HL-60 (cell line): ENCODE measurements around the gene SPATA3.

Source experiments
- DNase-seq, 2 experiments: peaks; one replicate each; pipeline ENCODE4 v3.0.0-alpha.2; 2010 to 2020; ENCODE audit warnings: low read depth in 1 of 2, low spot score in 1 of 2
- H3K27ac ChIP-seq: fragments of 250-450 bp; sonication (Bioruptor Pico); replicated peaks from 2 replicates; pipeline ENCODE4 v1.5.1; 2020; ENCODE audit warnings: mild to moderate bottlenecking, moderate library complexity
- H3K27me3 ChIP-seq: fragments of 250-450 bp; sonication (Bioruptor Pico); 2 replicates; pipeline ENCODE4 v1.5.1; 2021; ENCODE audit warnings: mild to moderate bottlenecking, moderate library complexity; ENCODE audit not compliant: insufficient read depth, poor library complexity, severe bottlenecking
- H3K4me3 ChIP-seq: replicated peaks from 2 replicates; pipeline ENCODE4 v1.5.1; 2011; ENCODE audit warnings: mild to moderate bottlenecking, control low read depth, low read length; ENCODE audit not compliant: insufficient read depth
- GABPA ChIP-seq: IDR thresholded peaks from 2 replicates; pipeline ENCODE4 v1.6.1; 2012; ENCODE audit warnings: low read depth
- POLR2AphosphoS5 ChIP-seq: IDR thresholded peaks from 2 replicates; pipeline ENCODE4 v1.6.1; 2012; ENCODE audit warnings: low read depth
- SPI1 ChIP-seq: IDR thresholded peaks from 2 replicates; pipeline ENCODE4 v1.6.1; 2012; ENCODE audit warnings: low read depth, mild to moderate bottlenecking, borderline replicate concordance
- TF ChIP-seq, protein P1 (sequence below): IDR thresholded peaks from one replicate; pipeline ENCODE4 v1.5.1; 2011; ENCODE audit warnings: low read length, control low read depth, inconsistent platforms; ENCODE audit not compliant: insufficient read depth
- TF ChIP-seq, protein P2 (sequence below): IDR thresholded peaks from 2 replicates; pipeline ENCODE4 v1.6.1; 2012; ENCODE audit warnings: low read depth; ENCODE audit not compliant: insufficient replicate concordance

The SPATA3 gene

DNA sequence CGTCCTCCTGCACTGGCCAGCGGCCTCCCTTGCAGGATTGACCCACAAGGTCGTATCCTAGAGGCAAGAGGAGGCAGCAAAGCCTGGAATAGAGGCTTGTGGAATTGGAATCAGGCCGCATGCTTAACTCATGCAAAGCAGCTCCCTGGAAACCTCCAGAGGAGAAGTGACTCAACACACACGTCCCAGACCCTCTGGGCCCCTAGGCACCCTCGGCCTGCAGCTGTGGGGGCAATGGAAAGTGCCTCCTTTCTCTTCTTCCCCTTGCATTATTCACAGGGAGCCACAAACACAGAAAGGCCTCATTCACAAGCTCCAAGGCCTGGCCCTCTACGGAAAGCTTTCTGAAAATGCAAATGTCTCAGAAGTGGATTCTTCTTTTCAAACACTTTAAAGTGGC lies 19.6 kb downstream of the SPATA3 start:
- H3K4me3 ChIP-seq, result no peak overlapping the region
- no peak for DNase-seq
- H3K27ac ChIP-seq, result no peak overlapping the region
- no peaks in the 10 kb centered on the region for H3K27me3 ChIP-seq
- TF ChIP-seq GABPA (no peak), POLR2AphosphoS5 (no peak), SPI1 (no peak)
- TF ChIP-seq, protein P1, sequence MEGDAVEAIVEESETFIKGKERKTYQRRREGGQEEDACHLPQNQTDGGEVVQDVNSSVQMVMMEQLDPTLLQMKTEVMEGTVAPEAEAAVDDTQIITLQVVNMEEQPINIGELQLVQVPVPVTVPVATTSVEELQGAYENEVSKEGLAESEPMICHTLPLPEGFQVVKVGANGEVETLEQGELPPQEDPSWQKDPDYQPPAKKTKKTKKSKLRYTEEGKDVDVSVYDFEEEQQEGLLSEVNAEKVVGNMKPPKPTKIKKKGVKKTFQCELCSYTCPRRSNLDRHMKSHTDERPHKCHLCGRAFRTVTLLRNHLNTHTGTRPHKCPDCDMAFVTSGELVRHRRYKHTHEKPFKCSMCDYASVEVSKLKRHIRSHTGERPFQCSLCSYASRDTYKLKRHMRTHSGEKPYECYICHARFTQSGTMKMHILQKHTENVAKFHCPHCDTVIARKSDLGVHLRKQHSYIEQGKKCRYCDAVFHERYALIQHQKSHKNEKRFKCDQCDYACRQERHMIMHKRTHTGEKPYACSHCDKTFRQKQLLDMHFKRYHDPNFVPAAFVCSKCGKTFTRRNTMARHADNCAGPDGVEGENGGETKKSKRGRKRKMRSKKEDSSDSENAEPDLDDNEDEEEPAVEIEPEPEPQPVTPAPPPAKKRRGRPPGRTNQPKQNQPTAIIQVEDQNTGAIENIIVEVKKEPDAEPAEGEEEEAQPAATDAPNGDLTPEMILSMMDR, result no peak
- TF ChIP-seq, protein P2, sequence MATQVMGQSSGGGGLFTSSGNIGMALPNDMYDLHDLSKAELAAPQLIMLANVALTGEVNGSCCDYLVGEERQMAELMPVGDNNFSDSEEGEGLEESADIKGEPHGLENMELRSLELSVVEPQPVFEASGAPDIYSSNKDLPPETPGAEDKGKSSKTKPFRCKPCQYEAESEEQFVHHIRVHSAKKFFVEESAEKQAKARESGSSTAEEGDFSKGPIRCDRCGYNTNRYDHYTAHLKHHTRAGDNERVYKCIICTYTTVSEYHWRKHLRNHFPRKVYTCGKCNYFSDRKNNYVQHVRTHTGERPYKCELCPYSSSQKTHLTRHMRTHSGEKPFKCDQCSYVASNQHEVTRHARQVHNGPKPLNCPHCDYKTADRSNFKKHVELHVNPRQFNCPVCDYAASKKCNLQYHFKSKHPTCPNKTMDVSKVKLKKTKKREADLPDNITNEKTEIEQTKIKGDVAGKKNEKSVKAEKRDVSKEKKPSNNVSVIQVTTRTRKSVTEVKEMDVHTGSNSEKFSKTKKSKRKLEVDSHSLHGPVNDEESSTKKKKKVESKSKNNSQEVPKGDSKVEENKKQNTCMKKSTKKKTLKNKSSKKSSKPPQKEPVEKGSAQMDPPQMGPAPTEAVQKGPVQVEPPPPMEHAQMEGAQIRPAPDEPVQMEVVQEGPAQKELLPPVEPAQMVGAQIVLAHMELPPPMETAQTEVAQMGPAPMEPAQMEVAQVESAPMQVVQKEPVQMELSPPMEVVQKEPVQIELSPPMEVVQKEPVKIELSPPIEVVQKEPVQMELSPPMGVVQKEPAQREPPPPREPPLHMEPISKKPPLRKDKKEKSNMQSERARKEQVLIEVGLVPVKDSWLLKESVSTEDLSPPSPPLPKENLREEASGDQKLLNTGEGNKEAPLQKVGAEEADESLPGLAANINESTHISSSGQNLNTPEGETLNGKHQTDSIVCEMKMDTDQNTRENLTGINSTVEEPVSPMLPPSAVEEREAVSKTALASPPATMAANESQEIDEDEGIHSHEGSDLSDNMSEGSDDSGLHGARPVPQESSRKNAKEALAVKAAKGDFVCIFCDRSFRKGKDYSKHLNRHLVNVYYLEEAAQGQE, result no peak

DNA sequence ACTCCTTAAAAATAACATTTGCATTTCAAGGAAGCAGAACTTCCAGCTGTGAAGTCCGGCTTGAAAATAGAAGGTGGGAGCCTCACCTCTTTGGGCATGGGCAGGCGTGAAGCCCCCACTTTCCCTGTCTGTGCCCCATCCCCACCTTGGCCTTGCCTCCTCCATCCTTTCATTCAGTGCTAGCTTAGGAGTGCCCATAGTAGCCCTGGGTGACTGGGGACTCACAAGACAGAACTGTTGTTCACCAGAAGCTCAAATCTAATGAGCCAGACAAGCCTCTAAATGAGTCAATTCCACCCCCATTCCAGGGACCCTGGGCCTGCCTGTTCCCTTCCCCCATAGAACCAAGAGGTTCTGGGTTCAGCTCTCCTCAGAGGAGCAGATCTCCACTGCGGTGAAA lies 20.0 kb downstream of the SPATA3 start:
- Histone ChIP-seq H3K27me3 (no peaks in the 10 kb centered on the region), H3K4me3 (no peak overlapping the region), H3K27ac (no peak overlapping the region)
- DNase-seq, result no peak
- TF ChIP-seq SPI1 (no peak), GABPA (no peak), POLR2AphosphoS5 (no peak)
- TF ChIP-seq, protein P1, result no peak
- TF ChIP-seq, protein P2, result no peak

DNA sequence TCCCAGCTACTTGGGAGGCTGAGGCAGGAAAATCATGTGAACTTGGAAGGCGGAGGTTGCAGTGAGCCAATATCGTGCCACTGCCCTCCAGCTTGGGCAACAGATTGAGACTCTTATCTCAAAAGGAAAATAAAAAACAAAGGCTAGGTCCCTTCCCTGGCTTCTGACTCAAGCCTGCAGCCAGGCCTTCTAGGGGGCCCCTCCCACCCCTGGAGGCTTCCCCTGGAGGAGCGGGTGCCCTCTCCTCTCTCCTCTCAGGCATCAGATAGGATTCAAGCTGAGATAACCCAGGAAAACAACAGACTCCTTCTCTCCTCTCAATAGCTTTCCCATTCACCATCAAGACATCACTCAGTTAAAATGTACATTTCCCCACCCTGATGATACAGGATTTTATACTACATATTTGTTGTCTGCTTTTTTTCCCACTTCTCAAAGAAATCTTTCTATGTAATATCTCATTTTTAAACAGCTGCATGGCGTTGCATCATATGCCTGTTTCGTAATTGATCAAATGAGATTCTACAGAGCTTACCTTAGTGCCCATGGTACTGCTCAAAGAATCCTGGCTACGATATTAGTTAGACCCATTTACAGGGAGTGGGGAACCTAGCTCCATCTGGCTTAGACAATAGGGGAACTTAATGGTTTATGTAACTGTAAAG lies 20.8 kb downstream of the SPATA3 start:
- TF ChIP-seq POLR2AphosphoS5 (no peak), SPI1 (no peak), GABPA (no peak)
- TF ChIP-seq, protein P1, result no peak
- TF ChIP-seq, protein P2, result no peak
- Histone ChIP-seq H3K27me3 (no peaks in the 10 kb centered on the region), H3K27ac (no peak overlapping the region), H3K4me3 (no peak overlapping the region)
- DNase-seq, result peak in 1 of 2 experiments; percentile 21
